Measurements from ENCODE around the gene MUC5B. TPM values are rescaled to one million over a fixed set of nuclear protein-coding genes. Genes with fewer than 3 reads are reported as not detected.

The MUC5B gene
- total and polyA plus RNA-seq, 2 of the 13 experiments (the other 11 are each of a cell fraction or from before 2014, with no cell fraction given) = 0.01 TPM; not detected in 1

- POLR2A ChIA-PET = no interaction called here
- WGBS (ENCODE audit: low lambda C conversion rate) = 15% methylated on average over 8 of the region's 34 CpGs
- Histone ChIP-seq H3K9ac (ENCODE audit: insufficient read depth, low read depth, low read length) (no peak overlapping the region), H3K27ac (ENCODE audit: extremely low read length, insufficient read depth, low read length) (no peak overlapping the region), H3K4me2 (ENCODE audit: low read depth, low read length) (no peak overlapping the region), H3K79me2 (ENCODE audit: insufficient read depth, low read length) (no peaks in the 10 kb centered on the region), H4K20me1 (ENCODE audit: insufficient read depth, low read length) (no peaks in the 10 kb centered on the region), H3K9me3 (ENCODE audit: low read length) (peaks cover 18% of the 10 kb centered on the region), H3K27me3 (ENCODE audit: control insufficient read depth in 1 of 2, insufficient read depth in 2 of 2, low read length in 2 of 2) (peaks cover 32 to 70% of the 10 kb centered on the region in 2 experiments; a peak in 4 of 5 replicates), H3K36me3 (replicated peaks in 1 of 2; ENCODE audit: control insufficient read depth in 1 of 2, insufficient read depth in 2 of 2, low read length in 2 of 2) (no peaks in the 10 kb centered on the region), H3K4me1 (ENCODE audit: insufficient read depth, low read length) (0 out of 2 replicates have a peak, but pooled peaks cover 5% of the 10 kb centered on the region), H2AFZ (ENCODE audit: low read length) (no peak overlapping the region), H3K4me3 (replicated peaks in 1 of 3; ENCODE audit: insufficient read depth in 1 of 3, low read depth in 2 of 3, low read length in 3 of 3) (no peak overlapping the region)
- no TSS peak for BruUV-seq (replicated peaks)
- CTCF ChIA-PET (ENCODE audit: low intra/inter-chr PET ratio, low total read pairs) = no interaction called here
- in situ Hi-C loops (cut with HindIII; ENCODE audit: extremely low pct_ligation_motif_present, low pct_unique_long_range_greater_than_20kb) = no loop called here
- TF ChIP-seq HNRNPLL (IDR thresholded peaks at IDR 0.05; ENCODE audit: low read depth, low read length, poor library complexity, severe bottlenecking) = no peak
- no peak for TF ChIP-seq GFI1 (CRISPR knock-in tag; IDR thresholded peaks at IDR 0.05; ENCODE audit: borderline replicate concordance)
- no peak for TF ChIP-seq POLR2AphosphoS5 (IDR thresholded peaks at IDR 0.05; ENCODE audit: low read depth, low read length)
- TF ChIP-seq, protein P1, sequence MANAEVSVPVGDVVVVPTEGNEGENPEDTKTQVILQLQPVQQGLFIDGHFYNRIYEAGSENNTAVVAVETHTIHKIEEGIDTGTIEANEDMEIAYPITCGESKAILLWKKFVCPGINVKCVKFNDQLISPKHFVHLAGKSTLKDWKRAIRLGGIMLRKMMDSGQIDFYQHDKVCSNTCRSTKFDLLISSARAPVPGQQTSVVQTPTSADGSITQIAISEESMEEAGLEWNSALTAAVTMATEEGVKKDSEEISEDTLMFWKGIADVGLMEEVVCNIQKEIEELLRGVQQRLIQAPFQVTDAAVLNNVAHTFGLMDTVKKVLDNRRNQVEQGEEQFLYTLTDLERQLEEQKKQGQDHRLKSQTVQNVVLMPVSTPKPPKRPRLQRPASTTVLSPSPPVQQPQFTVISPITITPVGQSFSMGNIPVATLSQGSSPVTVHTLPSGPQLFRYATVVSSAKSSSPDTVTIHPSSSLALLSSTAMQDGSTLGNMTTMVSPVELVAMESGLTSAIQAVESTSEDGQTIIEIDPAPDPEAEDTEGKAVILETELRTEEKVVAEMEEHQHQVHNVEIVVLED (CRISPR knock-in tag; IDR thresholded peaks at IDR 0.05; ENCODE audit: borderline replicate concordance) = no peak
- TF ChIP-seq ZNF180 (CRISPR knock-in tag; IDR thresholded peaks at IDR 0.05; ENCODE audit: borderline replicate concordance, low read depth) = no peak
- TF ChIP-seq TOE1 (CRISPR knock-in tag; IDR thresholded peaks at IDR 0.05) = no peak
- TF ChIP-seq RORA (CRISPR knock-in tag; IDR thresholded peaks at IDR 0.05) = no peak
- TF ChIP-seq ZBTB3 (CRISPR knock-in tag; IDR thresholded peaks at IDR 0.05; ENCODE audit: borderline replicate concordance, low read depth) = no peak
- no peak for TF ChIP-seq MEIS1 (CRISPR knock-in tag; IDR thresholded peaks at IDR 0.05; ENCODE audit: borderline replicate concordance)
- no peak for TF ChIP-seq KDM5A (IDR thresholded peaks at IDR 0.05; ENCODE audit: borderline replicate concordance, low read length)
- no peak for TF ChIP-seq ZNF292 (CRISPR knock-in tag; IDR thresholded peaks at IDR 0.05; ENCODE audit: borderline replicate concordance, low read depth)
- TF ChIP-seq NR3C1 (CRISPR knock-in tag; IDR thresholded peaks at IDR 0.05) = no peak
- TF ChIP-seq, protein P2, sequence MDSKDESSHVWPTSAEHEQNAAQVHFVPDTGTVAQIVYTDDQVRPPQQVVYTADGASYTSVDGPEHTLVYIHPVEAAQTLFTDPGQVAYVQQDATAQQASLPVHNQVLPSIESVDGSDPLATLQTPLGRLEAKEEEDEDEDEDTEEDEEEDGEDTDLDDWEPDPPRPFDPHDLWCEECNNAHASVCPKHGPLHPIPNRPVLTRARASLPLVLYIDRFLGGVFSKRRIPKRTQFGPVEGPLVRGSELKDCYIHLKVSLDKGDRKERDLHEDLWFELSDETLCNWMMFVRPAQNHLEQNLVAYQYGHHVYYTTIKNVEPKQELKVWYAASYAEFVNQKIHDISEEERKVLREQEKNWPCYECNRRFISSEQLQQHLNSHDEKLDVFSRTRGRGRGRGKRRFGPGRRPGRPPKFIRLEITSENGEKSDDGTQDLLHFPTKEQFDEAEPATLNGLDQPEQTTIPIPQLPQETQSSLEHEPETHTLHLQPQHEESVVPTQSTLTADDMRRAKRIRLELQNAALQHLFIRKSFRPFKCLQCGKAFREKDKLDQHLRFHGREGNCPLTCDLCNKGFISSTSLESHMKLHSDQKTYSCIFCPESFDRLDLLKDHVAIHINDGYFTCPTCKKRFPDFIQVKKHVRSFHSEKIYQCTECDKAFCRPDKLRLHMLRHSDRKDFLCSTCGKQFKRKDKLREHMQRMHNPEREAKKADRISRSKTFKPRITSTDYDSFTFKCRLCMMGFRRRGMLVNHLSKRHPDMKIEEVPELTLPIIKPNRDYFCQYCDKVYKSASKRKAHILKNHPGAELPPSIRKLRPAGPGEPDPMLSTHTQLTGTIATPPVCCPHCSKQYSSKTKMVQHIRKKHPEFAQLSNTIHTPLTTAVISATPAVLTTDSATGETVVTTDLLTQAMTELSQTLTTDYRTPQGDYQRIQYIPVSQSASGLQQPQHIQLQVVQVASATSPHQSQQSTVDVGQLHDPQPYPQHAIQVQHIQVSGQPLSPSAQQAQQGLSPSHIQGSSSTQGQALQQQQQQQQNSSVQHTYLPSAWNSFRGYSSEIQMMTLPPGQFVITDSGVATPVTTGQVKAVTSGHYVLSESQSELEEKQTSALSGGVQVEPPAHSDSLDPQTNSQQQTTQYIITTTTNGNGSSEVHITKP (CRISPR knock-in tag; IDR thresholded peaks at IDR 0.05; ENCODE audit: low read depth) = no peak
- TF ChIP-seq ZNF629 (CRISPR knock-in tag; conservative IDR thresholded peaks at IDR 0.05) = no peak
- no peak for TF ChIP-seq NFE2L1 (CRISPR knock-in tag; IDR thresholded peaks at IDR 0.05; ENCODE audit: borderline replicate concordance)
- ATAC-seq (no peak; the same call in 2 of the 3 replicates), DNase-seq (ENCODE audit: low spot score) (no peak), FAIRE-seq (no peak)
- intact Hi-C loops (cut with micrococcal nuclease; ENCODE audit: unreplicated experiment) = loop anchor here (10.0 kb wide), 1 partner anchor 57 kb away; no protein-coding TSS in a partner anchor
Observed at GRCh38 chr11:1207401-1208143, 15.3 kb upstream of the MUC5B start.

Measured in HepG2 (cell line).